CD4-positive, alpha-beta T cell treated with Interleukin-6 for 4 hours (primary cell): ENCODE data around the gene ZFPL1.

Experiments
- DNase-seq: peaks from one replicate; pipeline ENCODE4 v3.0.0-alpha.2; 2020; ENCODE audit warnings: mixed read lengths

The ZFPL1 gene

GRCh38 chr11:65060913-65061408 is 23.1 kb upstream of the ZFPL1 start:
- DNase-seq, result peak; percentile 29

GRCh38 chr11:65063532-65063931 is 20.5 kb upstream of the ZFPL1 start:
- DNase-seq, result no peak

GRCh38 chr11:65064847-65065240 is 19.2 kb upstream of the ZFPL1 start:
- no peak for DNase-seq

- no peak for DNase-seq
Observed at GRCh38 chr11:65065851-65066250, 18.2 kb upstream of the ZFPL1 start.

- DNase-seq, result no peak
Observed at GRCh38 chr11:65066315-65066714, 17.7 kb upstream of the ZFPL1 start.

GRCh38 chr11:65066805-65067291 is 17.2 kb upstream of the ZFPL1 start:
- no peak for DNase-seq

- no peak for DNase-seq
Observed at GRCh38 chr11:65067446-65067845, 16.6 kb upstream of the ZFPL1 start.

- DNase-seq, result no peak
Observed at GRCh38 chr11:65069217-65069616, 14.8 kb upstream of the ZFPL1 start.

- no peak for DNase-seq
Observed at GRCh38 chr11:65071907-65072630, 12.0 kb upstream of the ZFPL1 start.

- no peak for DNase-seq
Observed at GRCh38 chr11:65072631-65072966, 11.4 kb upstream of the ZFPL1 start.

- DNase-seq, result no peak
Observed at GRCh38 chr11:65077451-65077850, 6.6 kb upstream of the ZFPL1 start.

GRCh38 chr11:65078151-65078550 is 5.9 kb upstream of the ZFPL1 start:
- peak; percentile 80 for DNase-seq

GRCh38 chr11:65078786-65079342 is 5.2 kb upstream of the ZFPL1 start:
- no peak for DNase-seq

GRCh38 chr11:65083134-65083833 is 738 bp upstream of the ZFPL1 start:
- DNase-seq, result no peak

GRCh38 chr11:65084598-65085375 is 765 bp downstream of the ZFPL1 start:
- DNase-seq, result no peak

- no peak for DNase-seq
Observed at GRCh38 chr11:65085446-65085845, 1.4 kb downstream of the ZFPL1 start.

GRCh38 chr11:65086809-65087208 is 2.8 kb downstream of the ZFPL1 start:
- no peak for DNase-seq

GRCh38 chr11:65087216-65087615 is 3.2 kb downstream of the ZFPL1 start:
- DNase-seq, result no peak

- no peak for DNase-seq
Observed at GRCh38 chr11:65087827-65088226, 3.8 kb downstream of the ZFPL1 start.

GRCh38 chr11:65089621-65090020 is 5.6 kb downstream of the ZFPL1 start:
- no peak for DNase-seq

- no peak for DNase-seq
Observed at GRCh38 chr11:65090628-65091027, 6.6 kb downstream of the ZFPL1 start.

- no peak for DNase-seq
Observed at GRCh38 chr11:65095427-65095826, 11.4 kb downstream of the ZFPL1 start.
